H9 (cell line): Measurements from ENCODE around the gene C3orf22. TPM values are rescaled to one million over a fixed set of nuclear protein-coding genes. Genes with fewer than 3 reads are reported as not detected.

ENCODE experiments used
- DNase-seq: peaks from one replicate; pipeline ENCODE4 v3.0.0-alpha.2; 2017
- H2AFZ ChIP-seq: one replicate; pipeline ENCODE4 v1.6.1; 2013; ENCODE audit warnings: mild to moderate bottlenecking, low read length, control low read depth, moderate library complexity
- H2AK5ac ChIP-seq: 2 replicates; pipeline ENCODE4 v1.6.1; 2013; ENCODE audit warnings: low read length, control low read depth, mixed read lengths; ENCODE audit not compliant: insufficient read length
- H2BK120ac ChIP-seq: one replicate; pipeline ENCODE4 v1.6.1; 2013; ENCODE audit warnings: low read depth, mild to moderate bottlenecking, low read length, control low read depth, inconsistent platforms; ENCODE audit not compliant: poor library complexity, severe bottlenecking
- H2BK12ac ChIP-seq: 2 replicates; pipeline ENCODE4 v1.6.1; 2013; ENCODE audit warnings: low read length, control low read depth, mixed read lengths, low read depth; ENCODE audit not compliant: insufficient read length
- H2BK15ac ChIP-seq: 2 replicates; pipeline ENCODE4 v1.6.1; 2013; ENCODE audit warnings: low read depth, low read length, control low read depth
- H2BK20ac ChIP-seq: one replicate; pipeline ENCODE4 v1.6.1; 2013; ENCODE audit warnings: low read depth, mild to moderate bottlenecking, low read length, control low read depth, inconsistent platforms; ENCODE audit not compliant: poor library complexity, severe bottlenecking
- H2BK5ac ChIP-seq: 2 replicates; pipeline ENCODE4 v1.6.1; 2013; ENCODE audit warnings: low read length, control low read depth, mixed read lengths; ENCODE audit not compliant: insufficient read length
- H3K14ac ChIP-seq: 2 replicates; pipeline ENCODE4 v1.6.1; 2013; ENCODE audit warnings: low read length, control low read depth; ENCODE audit not compliant: insufficient read depth
- H3K18ac ChIP-seq: 2 replicates; pipeline ENCODE4 v1.6.1; 2013; ENCODE audit warnings: low read depth, mild to moderate bottlenecking, mixed read lengths, low read length, control low read depth; ENCODE audit not compliant: insufficient read length
- H3K23ac ChIP-seq: 2 replicates; pipeline ENCODE4 v1.6.1; 2013; ENCODE audit warnings: low read length, control low read depth, mixed read lengths, low read depth; ENCODE audit not compliant: insufficient read length
- H3K23me2 ChIP-seq: 2 replicates; pipeline ENCODE4 v1.6.1; 2013; ENCODE audit warnings: low read depth, mild to moderate bottlenecking, mixed read lengths, low read length, control low read depth; ENCODE audit not compliant: insufficient read length, poor library complexity, severe bottlenecking
- H3K27ac ChIP-seq: 2 replicates; pipeline ENCODE4 v1.5.1; 2013; ENCODE audit warnings: low read length, control low read depth, mixed read lengths, low read depth; ENCODE audit not compliant: insufficient read length
- H3K27me3 ChIP-seq: 2 replicates; pipeline ENCODE4 v1.6.1; 2013; ENCODE audit warnings: low read length, control low read depth, inconsistent platforms; ENCODE audit not compliant: insufficient read depth
- H3K4ac ChIP-seq: 2 replicates; pipeline ENCODE4 v1.6.1; 2013; ENCODE audit warnings: low read depth, mild to moderate bottlenecking, control low read depth, inconsistent platforms, low read length, moderate library complexity
- H3K4me1 ChIP-seq: 2 replicates; pipeline ENCODE4 v1.6.1; 2013; ENCODE audit warnings: low read length, control low read depth, inconsistent platforms; ENCODE audit not compliant: insufficient read depth
- H3K4me2 ChIP-seq: 2 replicates; pipeline ENCODE4 v1.6.1; 2013; ENCODE audit warnings: low read length, control low read depth, mixed read lengths; ENCODE audit not compliant: insufficient read length, insufficient read depth
- H3K56ac ChIP-seq: 2 replicates; pipeline ENCODE4 v1.6.1; 2013; ENCODE audit warnings: low read depth, mild to moderate bottlenecking, mixed read lengths, low read length, control low read depth; ENCODE audit not compliant: insufficient read length
- H3K79me1 ChIP-seq: 2 replicates; pipeline ENCODE4 v1.6.1; 2013; ENCODE audit warnings: low read depth, mild to moderate bottlenecking, moderate library complexity, low read length, control low read depth, inconsistent platforms; ENCODE audit not compliant: insufficient read depth, poor library complexity, severe bottlenecking
- H3K79me2 ChIP-seq: 2 replicates; pipeline ENCODE4 v1.6.1; 2013; ENCODE audit warnings: low read length, control low read depth, inconsistent platforms; ENCODE audit not compliant: insufficient read depth
- H3K9ac ChIP-seq: 2 replicates; pipeline ENCODE4 v1.6.1; 2013; ENCODE audit warnings: low read length, control low read depth, mixed read lengths; ENCODE audit not compliant: insufficient read length; ENCODE audit errors: extremely low read depth
- H3K9me3 ChIP-seq: one replicate; pipeline ENCODE4 v1.6.1; 2013; ENCODE audit warnings: low read depth, low read length, inconsistent platforms; ENCODE audit not compliant: control insufficient read depth
- H3T11ph ChIP-seq: one replicate; pipeline ENCODE4 v1.6.1; 2013; ENCODE audit warnings: mild to moderate bottlenecking, low read length, control low read depth, inconsistent platforms
- H4K20me1 ChIP-seq: one replicate; pipeline ENCODE4 v1.6.1; 2013; ENCODE audit not compliant: control insufficient read depth, insufficient read length, insufficient read depth
- H4K5ac ChIP-seq: 2 replicates; pipeline ENCODE4 v1.6.1; 2013; ENCODE audit warnings: low read depth, mild to moderate bottlenecking, mixed read lengths, low read length, control low read depth; ENCODE audit not compliant: insufficient read length
- H4K8ac ChIP-seq: replicated peaks from 2 replicates; pipeline ENCODE4 v1.6.1; 2013; ENCODE audit warnings: low read length, control low read depth, mixed read lengths, low read depth; ENCODE audit not compliant: insufficient read length
- H4K91ac ChIP-seq: 2 replicates; pipeline ENCODE4 v1.6.1; 2013; ENCODE audit warnings: low read depth, mild to moderate bottlenecking, moderate library complexity, mixed read lengths, low read length, control low read depth; ENCODE audit not compliant: insufficient read length
- H3K27ac Mint-ChIP-seq, 3 experiments: 2 replicates in 2 of 3; 3 replicates in 1 of 3; pipeline ENCODE4 v1.8.0; 2020 to 2021; ENCODE audit warnings: mixed read lengths in 3 of 3, mild to moderate bottlenecking in 1 of 3, moderate library complexity in 1 of 3
- H3K27me3 Mint-ChIP-seq: 2 replicates; pipeline ENCODE4 v1.8.0; 2021; ENCODE audit warnings: low read depth, mild to moderate bottlenecking, moderate library complexity, mixed read lengths
- H3K36me3 Mint-ChIP-seq, 3 experiments: 2 replicates in 2 of 3; 3 replicates in 1 of 3; pipeline ENCODE4 v1.8.0; 2020 to 2021; ENCODE audit warnings: low read depth in 3 of 3, mixed read lengths in 3 of 3; ENCODE audit not compliant: insufficient read depth in 1 of 3
- H3K4me1 Mint-ChIP-seq, 2 experiments: 2 replicates each; pipeline ENCODE4 v1.8.0; 2020; ENCODE audit warnings: mixed read lengths in 2 of 2
- H3K4me3 Mint-ChIP-seq, 2 experiments: 2 replicates in 1 of 2; 3 replicates in 1 of 2; pipeline ENCODE4 v1.8.0; 2020 to 2021; ENCODE audit warnings: mild to moderate bottlenecking in 2 of 2, mixed read lengths in 2 of 2, moderate library complexity in 1 of 2
- H3K9me3 Mint-ChIP-seq, 2 experiments: 2 replicates in 1 of 2; 3 replicates in 1 of 2; pipeline ENCODE4 v1.8.0; 2020; ENCODE audit warnings: mild to moderate bottlenecking in 2 of 2, mixed read lengths in 2 of 2, moderate library complexity in 1 of 2
- WGBS: extraction: QIAGEN DNeasy Blood & Tissue Kit; methylation state at CpG from one replicate; pipeline ENCODE4 v1.1.7; 2013; ENCODE audit warnings: missing lambda C conversion rate, low lambda C conversion rate, mixed read lengths; ENCODE audit not compliant: insufficient read length; ENCODE audit errors: extremely low coverage; 5-methylcytosine and 5-hydroxymethylcytosine counted together
- total RNA-seq: library from RNA; stranded (reverse); gene quantifications from 2 replicates; pipeline ENCODE4 v1.2.1, GENCODE V29; 2021
- TF ChIP-seq, protein P1 (sequence below): fragments of 200-600 bp; sonication (generic); conservative IDR thresholded peaks from 3 replicates; pipeline ENCODE4 v1.8.0; 2021; ENCODE audit warnings: antibody characterized with exemption, mild to moderate bottlenecking

Gene C3orf22
- total RNA-seq, 1 experiment from 2014 or later: not detected

DNA sequence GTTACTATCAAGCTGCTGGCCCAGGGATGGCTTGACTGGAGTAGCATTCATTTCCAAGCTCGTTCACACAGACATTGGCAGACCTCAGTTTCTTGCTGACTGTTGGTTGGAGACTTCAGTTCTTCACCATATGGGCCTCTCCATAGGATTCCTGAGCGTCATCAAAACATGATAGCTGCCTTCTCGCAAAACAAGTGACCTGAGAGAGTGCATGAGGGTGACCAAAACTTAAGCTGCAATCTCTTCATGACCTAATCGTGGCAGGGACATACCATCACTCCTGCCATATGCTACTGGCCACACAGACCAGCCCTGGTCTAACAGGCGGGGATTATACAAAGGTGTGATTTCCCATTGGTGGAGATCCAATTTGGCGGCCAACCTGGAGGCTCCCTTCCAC, 46.0 kb upstream of the C3orf22 start:
- Histone ChIP-seq H2BK12ac (no peak overlapping the region), H4K5ac (no peak overlapping the region), H3K9ac (no peak overlapping the region), H4K8ac (no peak overlapping the region), H2BK120ac (no peak overlapping the region), H3K9me3 (no peaks in the 10 kb centered on the region), H3K4ac (no peak overlapping the region), H3K4me2 (no peak overlapping the region), H4K91ac (no peak overlapping the region), H3K23ac (no peak overlapping the region), H3K79me2 (no peaks in the 10 kb centered on the region), H4K20me1 (no peaks in the 10 kb centered on the region), H2BK20ac (no peak overlapping the region), H3K18ac (no peak overlapping the region), H3K27ac (no peak overlapping the region), H3K79me1 (no peaks in the 10 kb centered on the region), H2BK15ac (no peak overlapping the region), H3T11ph (no peak overlapping the region), H3K14ac (no peak overlapping the region), H3K4me1 (no peaks in the 10 kb centered on the region), H2AK5ac (no peak overlapping the region), H3K56ac (no peak overlapping the region), H2BK5ac (no peak overlapping the region), H3K27me3 (no peaks in the 10 kb centered on the region), H3K23me2 (no peaks in the 10 kb centered on the region), H2AFZ (no peak overlapping the region)
- DNase-seq: no peak
- Mint-ChIP-seq H3K4me1 (no peaks in the 10 kb centered on the region), H3K4me3 (no peak overlapping the region), H3K27ac (no peak overlapping the region), H3K9me3 (no peaks in the 10 kb centered on the region), H3K36me3 (peaks cover 0 to 7% (median 2%) of the 10 kb centered on the region in 3 experiments; a peak in 4 of 7 replicates), H3K27me3 (no peaks in the 10 kb centered on the region)
- TF ChIP-seq, protein P1, sequence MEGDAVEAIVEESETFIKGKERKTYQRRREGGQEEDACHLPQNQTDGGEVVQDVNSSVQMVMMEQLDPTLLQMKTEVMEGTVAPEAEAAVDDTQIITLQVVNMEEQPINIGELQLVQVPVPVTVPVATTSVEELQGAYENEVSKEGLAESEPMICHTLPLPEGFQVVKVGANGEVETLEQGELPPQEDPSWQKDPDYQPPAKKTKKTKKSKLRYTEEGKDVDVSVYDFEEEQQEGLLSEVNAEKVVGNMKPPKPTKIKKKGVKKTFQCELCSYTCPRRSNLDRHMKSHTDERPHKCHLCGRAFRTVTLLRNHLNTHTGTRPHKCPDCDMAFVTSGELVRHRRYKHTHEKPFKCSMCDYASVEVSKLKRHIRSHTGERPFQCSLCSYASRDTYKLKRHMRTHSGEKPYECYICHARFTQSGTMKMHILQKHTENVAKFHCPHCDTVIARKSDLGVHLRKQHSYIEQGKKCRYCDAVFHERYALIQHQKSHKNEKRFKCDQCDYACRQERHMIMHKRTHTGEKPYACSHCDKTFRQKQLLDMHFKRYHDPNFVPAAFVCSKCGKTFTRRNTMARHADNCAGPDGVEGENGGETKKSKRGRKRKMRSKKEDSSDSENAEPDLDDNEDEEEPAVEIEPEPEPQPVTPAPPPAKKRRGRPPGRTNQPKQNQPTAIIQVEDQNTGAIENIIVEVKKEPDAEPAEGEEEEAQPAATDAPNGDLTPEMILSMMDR: no peak
- WGBS: no CpG with 5 or more reads among the region's 6 CpGs
